Lower leg skin (tissue), 3 donors: Measurements from ENCODE around the gene NUTM2B.
"Not testable (repeated sequence)": the region's sequence is repeated elsewhere in the genome, so short reads cannot be mapped to it uniquely, and the experiment has no call there.

Source experiments
- CTCF ChIP-seq, 3 donors: fragments of 450-650 bp; IDR thresholded peaks; one replicate each; pipeline ENCODE4 v1.5.1; 2016; ENCODE audit warnings: antibody characterized with exemption in 3 of 3, mild to moderate bottlenecking in 3 of 3, moderate library complexity in 2 of 3
- POLR2A ChIP-seq, 2 donors: fragments of 450-650 bp; IDR thresholded peaks; one replicate each; pipeline ENCODE4 v1.6.1; 2016 to 2017; ENCODE audit warnings: antibody characterized with exemption in 2 of 2, mild to moderate bottlenecking in 1 of 2, moderate library complexity in 1 of 2

GRCh38 chr10:79714976-79715375 is 11.9 kb downstream of the NUTM2B start:
- not testable (repeated sequence) for TF ChIP-seq CTCF, POLR2A (IDR thresholded peaks at IDR 0.05)
